Stimulated activated memory B cell treated with anti-CD40 and anti-IgM and Interleukin-4, amounts not matched to agents 10 μg/mL and 1 μg/mL and 100 μg/mL, for 72 hours (primary cell): ENCODE results near the gene TBL1X.

Experiments used
- ATAC-seq: fragments of 150-1000 bp; cut with Tn5 transposase; 2 replicates; pipeline ENCODE4 v1.10.0; 2021
- H3K27ac Mint-ChIP-seq: one replicate; pipeline ENCODE4 v1.8.0; 2022; ENCODE audit warnings: mild to moderate bottlenecking, mixed read lengths
- H3K27me3 Mint-ChIP-seq: one replicate; pipeline ENCODE4 v1.8.0; 2022; ENCODE audit warnings: mixed read lengths
- H3K36me3 Mint-ChIP-seq: one replicate; pipeline ENCODE4 v1.8.0; 2022; ENCODE audit warnings: mixed read lengths
- H3K4me1 Mint-ChIP-seq: one replicate; pipeline ENCODE4 v1.8.0; 2022; ENCODE audit warnings: mixed read lengths
- H3K4me3 Mint-ChIP-seq: one replicate; pipeline ENCODE4 v1.8.0; 2022; ENCODE audit warnings: mild to moderate bottlenecking, moderate library complexity, mixed read lengths
- H3K9me3 Mint-ChIP-seq: one replicate; pipeline ENCODE4 v1.8.0; 2022; ENCODE audit warnings: mixed read lengths

TBL1X gene

GRCh38 chrX:9784332-9784731, 319.5 kb downstream of the TBL1X start:
- Mint-ChIP-seq H3K4me1 (no peaks in the 10 kb centered on the region), H3K4me3 (no peak overlapping the region), H3K9me3 (no peaks in the 10 kb centered on the region), H3K27ac (no peak overlapping the region), H3K36me3 (no peaks in the 10 kb centered on the region), H3K27me3 (peaks cover 16% of the 10 kb centered on the region)
- ATAC-seq: no peak

GRCh38 chrX:9785254-9785943, 320.5 kb downstream of the TBL1X start:
- Mint-ChIP-seq H3K4me3 (no peak overlapping the region), H3K36me3 (no peaks in the 10 kb centered on the region), H3K27ac (no peak overlapping the region), H3K9me3 (no peaks in the 10 kb centered on the region), H3K4me1 (no peaks in the 10 kb centered on the region), H3K27me3 (peaks cover 12% of the 10 kb centered on the region)
- ATAC-seq: no peak

GRCh38 chrX:9785944-9786797, 321.3 kb downstream of the TBL1X start, which contains the start of gene SHROOM2:
Gene SHROOM2, plus strand, starts transcription at chrX:9786429. Its CDS starts 117 bp downstream, at chrX:9786546.
- H3K27ac Mint-ChIP-seq: no peak within 1 kb of the TSS
- H3K4me3 Mint-ChIP-seq: peak within 1 kb of the TSS; percentile 48
- no peaks in the 10 kb centered on the region for H3K4me1 Mint-ChIP-seq
- H3K9me3 Mint-ChIP-seq: no peaks in the 10 kb centered on the region
- H3K36me3 Mint-ChIP-seq: no peaks in the 10 kb centered on the region
- no peak for ATAC-seq
- peaks cover 12% of the 10 kb centered on the region for H3K27me3 Mint-ChIP-seq

GRCh38 chrX:9786798-9787635, 322.2 kb downstream of the TBL1X start:
- no peak overlapping the region for H3K27ac Mint-ChIP-seq
- peak overlapping the region; percentile 48 for H3K4me3 Mint-ChIP-seq
- no peak for ATAC-seq
- peaks cover 12% of the 10 kb centered on the region for H3K27me3 Mint-ChIP-seq
- no peaks in the 10 kb centered on the region for H3K9me3 Mint-ChIP-seq
- no peaks in the 10 kb centered on the region for H3K4me1 Mint-ChIP-seq
- H3K36me3 Mint-ChIP-seq: no peaks in the 10 kb centered on the region

- no peak overlapping the region for H3K27ac Mint-ChIP-seq
- H3K36me3 Mint-ChIP-seq: no peaks in the 10 kb centered on the region
- no peaks in the 10 kb centered on the region for H3K4me1 Mint-ChIP-seq
- peaks cover 12% of the 10 kb centered on the region for H3K27me3 Mint-ChIP-seq
- no peak for ATAC-seq
- no peak overlapping the region for H3K4me3 Mint-ChIP-seq
- H3K9me3 Mint-ChIP-seq: no peaks in the 10 kb centered on the region
These were observed 324.1 kb downstream of the TBL1X start for GRCh38 chrX:9788911-9789310.

- Mint-ChIP-seq H3K27ac (no peak overlapping the region), H3K4me3 (no peak overlapping the region), H3K4me1 (no peaks in the 10 kb centered on the region), H3K36me3 (no peaks in the 10 kb centered on the region), H3K9me3 (no peaks in the 10 kb centered on the region), H3K27me3 (peaks cover 12% of the 10 kb centered on the region)
- ATAC-seq: no peak
These were observed 324.7 kb downstream of the TBL1X start for GRCh38 chrX:9789555-9789954.
